HepG2 (cell line): ENCODE results near the gene HMGB3. TPM values are rescaled to one million over a fixed set of nuclear protein-coding genes. Genes with fewer than 3 reads are reported as not detected.
A peak's percentile ranks its signal among the peaks of the same experiment; 100 is the strongest.

ENCODE experiments used
- ESRRA ChIP-seq: sonication (generic); formaldehyde crosslinking; IDR thresholded peaks from 2 replicates; pipeline ENCODE4 v1.5.1; 2020; ENCODE audit warnings: mild to moderate bottlenecking, low read depth, missing genetic modification reagents
- HMGXB4 ChIP-seq, 2 experiments: sonication (generic) in 1 of 2; formaldehyde crosslinking in 1 of 2; IDR thresholded peaks; 2 replicates each; pipeline versions ENCODE4 v1.4.0 to v1.6.1; 2018 to 2020; ENCODE audit warnings: missing genetic modification reagents in 2 of 2, borderline replicate concordance in 1 of 2, low read depth in 1 of 2, mild to moderate bottlenecking in 1 of 2, missing biosample characterization in 1 of 2
- MXI1 ChIP-seq: IDR thresholded peaks from 3 replicates; pipeline ENCODE4 v1.6.1; 2012; ENCODE audit warnings: low read depth, low read length, inconsistent platforms, borderline replicate concordance
- NFRKB ChIP-seq: fragments of 450-650 bp; IDR thresholded peaks from 2 replicates; pipeline ENCODE4 v1.6.1; 2017
- NFYB ChIP-seq: sonication (generic); formaldehyde crosslinking; IDR thresholded peaks from 2 replicates; pipeline ENCODE4 v1.4.0; 2020; ENCODE audit warnings: missing genetic modification reagents
- POGK ChIP-seq: sonication (generic); formaldehyde crosslinking; conservative IDR thresholded peaks from 2 replicates; pipeline ENCODE4 v1.8.0; 2022; ENCODE audit warnings: mild to moderate bottlenecking, moderate library complexity, missing genetic modification reagents
- RAD51 ChIP-seq: fragments of 450-650 bp; IDR thresholded peaks from 2 replicates; pipeline ENCODE4 v1.6.1; 2016; ENCODE audit warnings: borderline replicate concordance
- UBTF ChIP-seq: sonication (generic); formaldehyde crosslinking; IDR thresholded peaks from 2 replicates; pipeline ENCODE4 v1.4.0; 2020; ENCODE audit warnings: mild to moderate bottlenecking, missing genetic modification reagents
- ZNF777 ChIP-seq: sonication (generic); formaldehyde crosslinking; IDR thresholded peaks from 2 replicates; pipeline ENCODE4 v1.4.0; 2020; ENCODE audit warnings: missing genetic modification reagents
- ZNF878 ChIP-seq: sonication (generic); formaldehyde crosslinking; IDR thresholded peaks from 2 replicates; pipeline ENCODE4 v1.8.1; 2023; ENCODE audit warnings: mild to moderate bottlenecking, missing genetic modification reagents, moderate library complexity
- ZNF891 ChIP-seq: sonication (generic); formaldehyde crosslinking; IDR thresholded peaks from 2 replicates; pipeline ENCODE4 v1.5.0; 2020; ENCODE audit warnings: mild to moderate bottlenecking, missing genetic modification reagents
- polyA plus RNA-seq, 8 experiments: library from polyadenylated mRNA; depleted of rRNA in 3 of 8; stranded (reverse) in 7 of 8; unstranded in 1 of 8; fragments of >200 nt; fragmentation: Illumina TruSeq in 4 of 8; extraction: Trizol in 4 of 8; gene quantifications; 2 replicates each; pipeline versions ENCODE4 v1.2.1 to v1.2.3, GENCODE V29; 2011 to 2016; ENCODE audit warnings: low read depth in 4 of 8, missing spikeins in 1 of 8, mixed read lengths in 1 of 8; ENCODE audit not compliant: insufficient read depth in 1 of 8
- total RNA-seq, 5 experiments: library from RNA; depleted of rRNA; stranded (reverse); fragments of >200 nt; fragmentation: Illumina TruSeq; extraction: Trizol; gene quantifications; 2 replicates each; pipeline ENCODE4 v1.2.3, GENCODE V29; 2016; ENCODE audit warnings: low read depth in 1 of 5
- TF ChIP-seq, protein P1 (sequence below): sonication (generic); formaldehyde crosslinking; IDR thresholded peaks from 2 replicates; pipeline ENCODE4 v1.5.0; 2020; ENCODE audit warnings: mild to moderate bottlenecking, missing genetic modification reagents, borderline replicate concordance
- TF ChIP-seq, protein P2 (sequence below): sonication (generic); formaldehyde crosslinking; IDR thresholded peaks from 2 replicates; pipeline ENCODE4 v1.4.0; 2020; ENCODE audit warnings: low read depth, mild to moderate bottlenecking, missing genetic modification reagents
- TF ChIP-seq, protein P3 (sequence below): sonication (generic); formaldehyde crosslinking; IDR thresholded peaks from 2 replicates; pipeline ENCODE4 v1.8.1; 2023; ENCODE audit warnings: mild to moderate bottlenecking, moderate library complexity, missing genetic modification reagents

The HMGB3 gene
- total and polyA plus RNA-seq, 2 of the 13 experiments (the other 11 are each of a cell fraction or from before 2014, with no cell fraction given) = 8.5 to 87.1 TPM

DNA sequence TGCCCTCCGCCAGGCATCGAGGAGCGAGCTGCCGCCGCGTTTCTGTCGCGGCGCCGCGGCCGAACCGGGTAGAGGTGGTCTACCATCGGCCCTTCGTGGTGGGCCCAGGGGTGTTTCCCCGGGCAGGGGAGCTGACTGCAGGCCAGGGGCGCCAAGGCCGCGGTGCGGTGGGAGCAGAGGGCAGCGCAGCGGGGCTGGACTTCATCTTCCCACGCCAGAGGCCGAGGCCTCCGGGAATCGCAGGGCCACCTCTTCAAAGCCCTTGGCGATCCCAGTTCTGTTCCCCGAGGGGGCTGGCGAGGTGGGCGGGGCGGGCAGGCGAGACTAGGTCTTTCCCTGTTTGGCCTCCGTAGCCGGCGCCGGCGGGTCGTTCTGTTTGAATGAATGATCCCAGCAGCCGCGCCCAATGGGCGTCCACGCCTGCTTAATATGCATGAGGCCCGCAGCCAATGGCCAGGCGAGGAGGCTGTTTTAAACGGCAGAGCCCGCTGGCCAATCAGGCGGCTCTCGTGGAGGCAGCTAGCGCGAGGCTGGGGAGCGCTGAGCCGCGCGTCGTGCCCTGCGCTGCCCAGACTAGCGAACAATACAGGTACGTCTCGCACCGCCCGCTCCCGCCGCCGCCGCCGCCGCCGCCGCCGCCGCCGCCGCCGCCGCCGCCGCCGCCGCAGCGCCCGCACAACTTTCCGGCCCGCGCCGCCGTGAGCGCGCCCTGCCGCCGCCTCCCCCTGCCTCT lies at the start of gene HMGB3 (continued):
- TF ChIP-seq MXI1 = 0 out of 3 replicates have a peak, but pooled peaks have one; percentile 33
- peak; percentile 74 for TF ChIP-seq POGK
- TF ChIP-seq, protein P1, sequence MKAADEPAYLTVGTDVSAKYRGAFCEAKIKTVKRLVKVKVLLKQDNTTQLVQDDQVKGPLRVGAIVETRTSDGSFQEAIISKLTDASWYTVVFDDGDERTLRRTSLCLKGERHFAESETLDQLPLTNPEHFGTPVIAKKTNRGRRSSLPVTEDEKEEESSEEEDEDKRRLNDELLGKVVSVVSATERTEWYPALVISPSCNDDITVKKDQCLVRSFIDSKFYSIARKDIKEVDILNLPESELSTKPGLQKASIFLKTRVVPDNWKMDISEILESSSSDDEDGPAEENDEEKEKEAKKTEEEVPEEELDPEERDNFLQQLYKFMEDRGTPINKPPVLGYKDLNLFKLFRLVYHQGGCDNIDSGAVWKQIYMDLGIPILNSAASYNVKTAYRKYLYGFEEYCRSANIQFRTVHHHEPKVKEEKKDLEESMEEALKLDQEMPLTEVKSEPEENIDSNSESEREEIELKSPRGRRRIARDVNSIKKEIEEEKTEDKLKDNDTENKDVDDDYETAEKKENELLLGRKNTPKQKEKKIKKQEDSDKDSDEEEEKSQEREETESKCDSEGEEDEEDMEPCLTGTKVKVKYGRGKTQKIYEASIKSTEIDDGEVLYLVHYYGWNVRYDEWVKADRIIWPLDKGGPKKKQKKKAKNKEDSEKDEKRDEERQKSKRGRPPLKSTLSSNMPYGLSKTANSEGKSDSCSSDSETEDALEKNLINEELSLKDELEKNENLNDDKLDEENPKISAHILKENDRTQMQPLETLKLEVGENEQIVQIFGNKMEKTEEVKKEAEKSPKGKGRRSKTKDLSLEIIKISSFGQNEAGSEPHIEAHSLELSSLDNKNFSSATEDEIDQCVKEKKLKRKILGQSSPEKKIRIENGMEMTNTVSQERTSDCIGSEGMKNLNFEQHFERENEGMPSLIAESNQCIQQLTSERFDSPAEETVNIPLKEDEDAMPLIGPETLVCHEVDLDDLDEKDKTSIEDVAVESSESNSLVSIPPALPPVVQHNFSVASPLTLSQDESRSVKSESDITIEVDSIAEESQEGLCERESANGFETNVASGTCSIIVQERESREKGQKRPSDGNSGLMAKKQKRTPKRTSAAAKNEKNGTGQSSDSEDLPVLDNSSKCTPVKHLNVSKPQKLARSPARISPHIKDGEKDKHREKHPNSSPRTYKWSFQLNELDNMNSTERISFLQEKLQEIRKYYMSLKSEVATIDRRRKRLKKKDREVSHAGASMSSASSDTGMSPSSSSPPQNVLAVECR (CRISPR knock-in tag) = peak; percentile 46; the same call in 1 of the 2 replicates
- TF ChIP-seq NFRKB = no peak
- no peak for TF ChIP-seq RAD51
- peak; percentile 84 for TF ChIP-seq NFYB
- TF ChIP-seq ZNF777 (CRISPR knock-in tag) = 0 out of 2 replicates have a peak, but pooled peaks have one; percentile 31
- TF ChIP-seq ZNF891 (CRISPR knock-in tag) = no peak
- peak; percentile 16; the same call in 1 of the 2 replicates for TF ChIP-seq UBTF
- TF ChIP-seq, protein P2, sequence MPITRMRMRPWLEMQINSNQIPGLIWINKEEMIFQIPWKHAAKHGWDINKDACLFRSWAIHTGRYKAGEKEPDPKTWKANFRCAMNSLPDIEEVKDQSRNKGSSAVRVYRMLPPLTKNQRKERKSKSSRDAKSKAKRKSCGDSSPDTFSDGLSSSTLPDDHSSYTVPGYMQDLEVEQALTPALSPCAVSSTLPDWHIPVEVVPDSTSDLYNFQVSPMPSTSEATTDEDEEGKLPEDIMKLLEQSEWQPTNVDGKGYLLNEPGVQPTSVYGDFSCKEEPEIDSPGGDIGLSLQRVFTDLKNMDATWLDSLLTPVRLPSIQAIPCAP (CRISPR knock-in tag) = no peak
- TF ChIP-seq HMGXB4 (CRISPR knock-in tag; IDR thresholded peaks at IDR 0.05; ENCODE audit: borderline replicate concordance in 1 of 2, low read depth in 1 of 2) = no peak
- 0 out of 2 replicates have a peak, but pooled peaks have one; percentile 50 for TF ChIP-seq ZNF878 (CRISPR knock-in tag)
- no peak for TF ChIP-seq ESRRA (CRISPR knock-in tag)
- TF ChIP-seq, protein P3, sequence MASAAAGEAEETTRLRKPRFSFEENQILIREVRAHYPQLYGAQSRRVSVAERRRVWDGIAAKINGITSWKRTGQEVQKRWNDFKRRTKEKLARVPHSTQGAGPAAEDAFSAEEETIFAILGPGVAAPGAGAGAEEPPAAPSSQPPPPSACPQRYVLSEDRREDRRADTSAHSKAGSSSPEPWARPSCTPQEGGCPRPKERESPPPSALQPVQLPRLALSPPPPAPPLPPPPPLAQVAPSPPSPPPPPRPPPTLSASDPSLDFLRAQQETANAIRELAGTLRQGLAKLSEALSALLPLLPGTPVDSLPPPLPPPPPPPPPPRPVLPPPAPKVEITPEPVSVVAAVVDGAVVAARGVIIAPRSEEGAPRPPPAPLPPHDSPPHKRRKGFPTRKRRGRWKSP = peak; percentile 70; the same call in 1 of the 2 replicates
